Non-pigmented ciliary epithelial cell (primary cell): ENCODE data around the gene CDIPT.
"Not testable (repeated sequence)": the region's sequence is repeated elsewhere in the genome, so short reads cannot be mapped to it uniquely, and the experiment has no call there.

Experiments
- DNase-seq: peaks from one replicate; pipeline ENCODE4 v3.0.0-alpha.2; 2010; ENCODE audit warnings: low read depth

The CDIPT gene

DNA sequence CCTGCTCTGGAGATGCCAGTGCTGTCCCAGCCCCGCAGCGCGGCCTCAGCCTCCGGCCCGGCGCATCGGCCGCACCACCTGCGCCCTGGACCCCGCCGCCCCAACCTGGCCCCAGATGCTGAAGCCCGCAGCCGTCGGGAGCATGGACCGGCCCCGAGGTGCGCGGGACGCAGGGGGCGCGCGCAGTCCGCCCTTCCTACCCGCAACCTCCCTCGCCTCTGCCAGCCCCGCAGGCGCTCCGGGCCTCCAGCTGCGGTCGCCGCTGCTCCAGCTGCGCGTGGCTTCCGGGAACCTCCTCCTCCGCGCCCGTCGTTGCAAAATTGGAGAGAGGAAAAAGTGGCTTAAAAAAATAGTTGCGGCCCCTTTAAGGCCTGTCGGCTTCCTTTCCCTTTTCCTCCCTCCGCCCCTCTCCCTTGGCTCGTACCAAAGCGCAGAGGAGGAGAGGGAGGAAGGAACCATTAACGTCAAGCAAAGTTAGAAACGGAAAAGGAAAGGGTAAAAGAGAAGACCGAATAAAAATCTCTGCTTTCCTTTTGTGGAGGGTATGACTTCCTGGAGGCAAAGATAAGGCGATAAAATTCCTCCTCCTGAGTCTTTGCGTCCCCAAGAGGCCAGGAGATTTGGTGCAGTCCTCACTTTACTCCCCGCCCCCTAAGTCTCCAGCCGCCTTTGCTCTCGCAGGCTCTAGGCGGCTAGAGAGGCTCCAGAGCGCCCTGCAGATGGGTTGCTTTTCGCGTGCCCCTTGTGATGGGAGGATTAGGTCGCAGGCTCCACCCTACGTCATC lies at the start of gene CDIPT:
Gene CDIPT, minus strand, starts transcription at position 343 of the 785 bp plus-strand sequence. CDS start 369 bp downstream, outside the sequence.
- DNase-seq, result peak; percentile 88

DNA sequence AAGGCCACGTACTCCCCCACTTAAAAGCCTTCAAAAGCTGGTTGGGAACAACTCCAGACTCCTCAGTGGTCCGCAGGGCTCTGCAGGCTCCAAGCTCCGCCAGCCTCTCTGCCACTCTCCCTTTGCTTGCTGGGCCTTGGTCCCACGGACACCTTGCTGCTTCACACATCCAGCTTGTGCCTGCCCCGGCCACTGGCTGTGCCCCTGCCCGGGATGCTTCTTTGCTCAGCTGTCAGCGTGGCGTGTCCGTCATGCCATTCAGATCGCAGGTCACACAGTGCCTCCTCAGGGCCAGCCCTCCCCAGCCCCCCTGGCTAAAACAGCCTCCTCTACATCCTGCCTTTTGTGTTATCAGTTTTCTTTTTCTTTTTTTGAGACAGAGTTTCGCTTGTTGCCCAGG lies 49.1 kb upstream of the CDIPT start:
- DNase-seq, result no peak

DNA sequence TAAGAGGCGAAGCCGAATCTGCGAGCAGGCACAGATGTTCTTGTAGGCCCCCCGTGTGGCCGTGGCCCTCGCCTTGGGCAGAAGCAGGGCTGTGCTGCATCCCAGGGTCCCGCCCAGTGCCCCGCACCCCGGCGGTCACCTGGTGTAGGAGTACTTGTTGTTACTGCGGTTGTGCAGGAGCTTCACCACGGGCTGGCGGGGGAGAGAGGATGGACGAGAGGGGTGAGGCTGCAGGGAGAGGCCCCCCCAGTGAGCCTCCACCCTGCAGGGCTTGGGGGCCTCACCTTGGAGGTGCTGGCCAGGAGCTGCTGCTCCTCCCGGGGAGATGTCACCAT lies 48.6 kb upstream of the CDIPT start:
- DNase-seq, result no peak

- no peak for DNase-seq
Observed at GRCh38 chr16:29910819-29911675, 48.0 kb upstream of the CDIPT start.

GRCh38 chr16:29909851-29910250 lies 46.8 kb upstream of the CDIPT start:
- DNase-seq, result not testable (repeated sequence)

GRCh38 chr16:29909391-29909790 lies 46.4 kb upstream of the CDIPT start:
- DNase-seq, result no peak

- DNase-seq, result no peak
Observed at GRCh38 chr16:29908719-29909220, 45.7 kb upstream of the CDIPT start.

GRCh38 chr16:29907973-29908372 lies 44.9 kb upstream of the CDIPT start:
- no peak for DNase-seq

DNA sequence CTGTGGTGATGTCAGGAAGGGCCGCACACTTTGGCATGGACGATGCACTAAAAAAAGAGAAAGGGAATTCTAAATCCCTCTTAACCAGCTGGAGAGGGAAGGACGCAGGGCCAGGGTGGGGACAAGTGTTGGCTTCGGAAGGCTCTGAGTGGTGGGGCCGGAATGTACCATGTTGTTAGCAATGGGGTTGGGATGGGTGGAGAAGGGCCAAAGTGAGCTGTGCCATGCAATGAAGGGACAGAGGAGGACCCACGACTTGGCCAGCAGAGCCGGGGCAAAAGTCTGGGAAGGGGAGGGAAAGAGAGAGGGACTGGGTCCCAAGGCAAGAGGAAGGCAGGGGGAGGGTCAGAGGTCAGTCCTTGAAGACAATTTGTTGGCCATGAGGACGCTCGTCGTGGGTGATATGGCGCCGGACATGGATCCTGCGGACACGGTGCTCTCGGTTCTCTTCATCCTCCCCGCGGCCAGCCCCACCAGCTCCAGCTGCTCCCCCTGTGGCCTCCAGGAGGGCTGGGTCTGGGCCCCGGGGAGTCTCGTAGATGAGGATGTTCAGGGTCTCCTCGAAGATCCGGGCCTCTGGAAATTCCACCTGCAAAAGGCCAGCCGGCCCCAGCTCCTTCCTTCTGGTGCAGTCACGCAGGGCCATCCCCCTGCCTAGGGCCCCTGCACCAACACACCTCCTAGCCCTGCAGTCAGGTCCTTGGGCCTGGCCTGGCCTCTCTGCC lies 43.7 kb upstream of the CDIPT start:
- no peak for DNase-seq

- no peak for DNase-seq
Observed at GRCh38 chr16:29905668-29906067, 42.6 kb upstream of the CDIPT start.

DNA sequence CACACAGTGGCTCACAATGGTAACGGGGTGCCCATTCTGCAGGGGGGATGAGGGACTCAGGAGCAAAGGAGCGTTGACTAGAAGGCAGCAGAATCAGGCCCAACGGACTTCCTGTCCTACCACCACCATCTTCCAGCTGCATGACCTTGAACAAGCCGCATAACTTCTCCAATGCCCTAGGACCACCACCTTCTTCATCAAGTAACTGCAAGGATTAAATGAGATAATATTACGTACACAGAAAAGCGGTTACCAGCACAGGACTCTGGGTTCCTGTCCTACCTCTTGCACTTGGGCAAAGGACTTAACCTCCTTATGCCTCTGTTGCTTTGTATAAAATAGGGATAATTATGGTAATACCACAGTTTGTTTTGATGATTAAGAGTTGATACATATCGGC lies 41.9 kb upstream of the CDIPT start:
- DNase-seq, result no peak

GRCh38 chr16:29903590-29903989 lies 40.6 kb upstream of the CDIPT start:
- DNase-seq, result no peak

GRCh38 chr16:29901607-29901945 lies 38.5 kb upstream of the CDIPT start:
- no peak for DNase-seq

GRCh38 chr16:29900888-29901606 lies 38.0 kb upstream of the CDIPT start:
- DNase-seq, result no peak

DNA sequence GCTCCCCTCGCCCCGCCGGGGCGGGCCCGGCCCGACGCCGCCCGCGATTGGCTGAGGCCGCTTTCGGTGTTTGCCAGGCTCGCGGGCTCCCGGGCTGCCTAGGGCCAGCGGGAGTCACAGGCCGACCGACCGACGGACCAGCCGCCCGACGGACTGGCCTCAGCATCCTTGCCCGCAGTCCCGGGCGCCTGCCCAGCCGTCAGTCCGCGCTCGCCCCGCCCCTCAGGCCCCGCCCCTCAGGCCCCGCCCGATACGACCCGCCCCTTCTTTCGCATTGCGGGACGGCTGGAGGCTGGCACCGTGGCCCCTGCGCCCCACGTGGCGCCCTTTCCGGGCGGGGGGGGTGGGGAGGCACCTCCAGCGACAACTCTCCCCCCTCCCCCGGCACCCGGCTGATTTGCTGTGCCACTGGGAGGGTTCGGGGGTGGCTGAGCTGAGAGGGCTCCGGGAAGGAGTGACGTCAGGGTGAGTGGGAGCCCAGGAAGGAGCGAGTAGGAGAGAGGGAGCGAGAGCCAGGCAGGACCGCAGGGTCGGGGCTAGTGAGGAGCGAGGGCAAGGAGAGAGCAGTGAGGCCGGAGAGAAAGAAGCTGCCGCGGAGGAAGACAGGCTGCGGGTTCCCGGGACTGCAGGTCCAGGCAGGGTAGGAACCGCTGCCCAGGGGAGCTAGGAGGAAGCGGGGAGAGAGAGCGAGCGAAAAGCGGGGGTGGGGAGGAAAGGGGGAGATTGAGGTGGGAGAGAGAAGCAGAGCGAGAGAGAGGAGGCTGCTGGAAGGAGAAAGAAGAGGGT lies 37.3 kb upstream of the CDIPT start, which contains the start of gene ASPHD1:
Gene ASPHD1, plus strand, starts transcription at position 387 of the 786 bp plus-strand sequence. CDS start 484 bp downstream, outside the sequence.
- DNase-seq, result peak; percentile 26

DNA sequence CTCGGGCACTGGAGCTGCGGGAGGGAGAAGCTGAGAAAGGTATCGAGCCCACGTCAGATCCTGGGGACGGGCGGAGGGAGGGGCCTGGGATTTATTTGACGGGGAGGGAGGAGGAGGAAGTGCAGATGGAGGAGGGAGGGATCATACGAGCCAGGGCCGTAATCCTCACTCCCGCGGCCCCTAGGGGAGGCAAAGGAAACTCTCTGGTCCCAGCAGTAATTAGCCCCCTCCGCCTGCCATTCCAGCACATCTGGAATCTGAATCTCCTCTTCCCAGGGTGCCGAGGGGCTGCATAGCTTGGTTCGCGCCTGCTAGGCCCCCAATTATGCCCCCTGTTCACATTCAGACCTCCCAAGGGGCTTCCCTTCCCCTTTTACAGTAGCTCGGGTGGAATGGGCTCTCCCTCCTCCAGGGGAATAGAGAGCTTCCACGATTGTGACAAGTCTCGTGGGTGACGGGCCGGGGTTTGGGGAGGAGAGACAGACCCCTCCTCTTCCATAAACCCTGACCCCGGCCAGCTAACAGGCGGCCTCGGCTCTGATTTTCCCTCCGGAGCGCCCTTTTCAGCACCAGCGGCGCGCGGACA lies 36.6 kb upstream of the CDIPT start, which contains the start of gene SEZ6L2:
Gene SEZ6L2, minus strand, starts transcription at position 35 of the 586 bp plus-strand sequence. CDS start 531 bp downstream, outside the sequence.
- peak; percentile 77 for DNase-seq

DNA sequence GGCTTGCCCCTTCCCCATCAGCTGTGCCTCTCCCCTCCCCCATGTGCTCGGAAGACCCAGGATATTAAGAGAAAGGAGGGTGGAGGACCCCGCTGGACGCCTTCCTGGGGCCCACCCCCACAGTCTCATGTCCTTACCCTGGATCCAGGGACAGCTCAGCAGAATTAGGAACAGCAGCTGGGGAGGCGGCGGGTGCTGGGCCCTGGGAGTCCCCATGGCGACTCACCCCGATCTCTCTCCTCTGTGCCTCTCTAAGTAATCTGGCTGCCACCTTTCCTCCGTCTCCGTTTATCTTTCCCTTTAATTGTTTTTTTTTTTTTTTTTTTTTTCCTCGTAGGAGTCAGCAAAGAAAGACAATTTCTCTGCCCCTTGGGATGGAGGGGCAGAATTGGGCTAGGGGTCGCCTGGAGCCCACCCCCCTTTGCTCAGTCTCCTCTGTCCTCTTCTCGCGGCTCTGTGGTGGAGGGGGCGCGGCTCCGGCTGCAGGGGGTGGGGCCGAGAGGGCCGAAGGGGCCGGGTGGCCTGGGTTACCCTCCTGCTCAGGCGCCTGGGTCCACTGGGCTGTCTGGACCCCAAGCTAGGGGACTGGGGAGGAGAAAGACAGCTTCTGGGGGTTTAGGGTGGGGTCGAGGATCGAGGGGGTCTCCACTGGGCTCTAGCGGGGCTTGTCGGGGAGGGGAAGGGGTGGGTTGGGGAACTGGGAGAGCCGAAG lies 35.9 kb upstream of the CDIPT start:
- DNase-seq, result no peak

DNA sequence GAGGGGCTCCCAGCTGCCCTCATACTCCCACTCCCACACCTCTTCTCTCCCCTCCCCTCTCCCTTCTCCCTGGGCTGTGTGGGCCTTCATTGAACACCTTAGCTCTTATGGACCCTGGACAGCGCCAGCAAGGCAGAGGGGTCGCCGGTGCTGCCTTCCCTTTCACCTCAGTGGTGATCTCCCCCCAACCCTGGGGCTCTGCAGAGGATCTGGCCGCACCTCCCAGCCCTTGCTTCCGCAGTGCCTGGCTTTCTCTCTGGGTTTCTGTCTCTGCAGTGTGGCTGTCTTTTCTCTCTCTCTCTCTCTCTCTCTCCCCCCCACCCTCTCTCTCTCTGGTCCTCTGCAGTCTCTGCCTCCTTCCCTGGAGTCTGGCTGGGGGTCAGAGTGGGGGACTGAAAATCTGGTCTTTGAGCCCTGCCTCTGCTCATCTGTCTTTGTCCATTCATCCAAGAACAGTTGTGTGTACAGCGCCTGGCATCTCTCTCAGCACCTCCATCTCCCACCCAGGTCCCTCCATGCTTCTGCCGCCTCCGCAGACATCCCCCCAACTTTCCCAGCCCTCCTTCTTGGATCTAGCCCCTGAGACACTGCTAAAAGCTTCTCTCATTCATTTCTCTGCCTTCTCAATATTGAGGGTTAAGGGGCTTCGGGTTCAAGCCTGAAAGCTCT lies 35.2 kb upstream of the CDIPT start:
- DNase-seq, result no peak

GRCh38 chr16:29897333-29897732 lies 34.3 kb upstream of the CDIPT start:
- DNase-seq, result no peak
